ENCODE measurements around the gene PLIN3. TPM values are rescaled to one million over a fixed set of nuclear protein-coding genes. Genes with fewer than 3 reads are reported as not detected.
A peak's percentile ranks its signal among the peaks of the same experiment; 100 is the strongest.
"Not testable (repeated sequence)": the region's sequence is repeated elsewhere in the genome, so short reads cannot be mapped to it uniquely, and the experiment has no call there.

Gene PLIN3, protein sequence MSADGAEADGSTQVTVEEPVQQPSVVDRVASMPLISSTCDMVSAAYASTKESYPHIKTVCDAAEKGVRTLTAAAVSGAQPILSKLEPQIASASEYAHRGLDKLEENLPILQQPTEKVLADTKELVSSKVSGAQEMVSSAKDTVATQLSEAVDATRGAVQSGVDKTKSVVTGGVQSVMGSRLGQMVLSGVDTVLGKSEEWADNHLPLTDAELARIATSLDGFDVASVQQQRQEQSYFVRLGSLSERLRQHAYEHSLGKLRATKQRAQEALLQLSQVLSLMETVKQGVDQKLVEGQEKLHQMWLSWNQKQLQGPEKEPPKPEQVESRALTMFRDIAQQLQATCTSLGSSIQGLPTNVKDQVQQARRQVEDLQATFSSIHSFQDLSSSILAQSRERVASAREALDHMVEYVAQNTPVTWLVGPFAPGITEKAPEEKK
- polyA plus RNA-seq (2013, experiment 1 of 2; ENCODE audit: insufficient read length) = 189 TPM
- 178 TPM for polyA plus RNA-seq (2013, experiment 2 of 2; ENCODE audit: insufficient read length)

DNA sequence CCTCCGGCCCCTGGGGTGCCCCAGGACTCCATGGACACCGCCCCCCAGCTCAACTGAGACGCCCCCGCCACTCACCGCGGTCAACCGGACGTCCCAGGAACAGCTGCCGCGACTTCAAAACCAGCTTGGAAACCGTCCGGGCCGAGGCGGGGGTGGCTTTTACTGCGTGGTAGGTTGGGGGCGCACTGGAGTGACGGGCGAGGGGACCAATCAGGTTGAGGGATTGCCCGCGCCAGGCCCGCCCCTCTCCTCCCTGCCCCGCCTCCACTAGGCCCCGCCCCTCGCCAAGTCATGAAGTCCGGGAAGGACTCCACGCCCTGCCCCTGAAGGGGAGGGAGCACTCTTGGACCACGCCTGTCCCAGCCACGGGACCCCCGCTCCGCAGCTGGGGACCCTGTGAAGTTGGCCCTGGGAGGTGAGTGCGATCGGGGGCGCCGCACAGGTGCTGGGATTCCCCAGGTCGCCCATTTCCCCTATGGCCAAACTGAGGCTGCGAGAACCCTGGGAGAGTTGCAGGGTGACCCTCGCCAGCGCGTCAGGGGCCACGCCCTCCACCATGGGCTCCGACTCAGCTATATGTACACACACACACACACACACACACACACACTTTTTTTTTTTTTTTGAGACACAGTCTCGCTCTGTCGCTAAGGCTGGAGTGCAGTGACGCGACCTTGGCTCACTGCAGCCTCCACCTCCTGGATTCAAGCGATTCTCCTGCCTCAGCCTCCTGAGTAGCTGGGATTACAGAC lies at the start of gene PLIN3:
Gene PLIN3 (minus strand): TSS at position 134 of the 752 bp plus-strand sequence. CDS start 6,273 bp downstream, outside the sequence.
- DNase-seq = peak; percentile 96

DNA sequence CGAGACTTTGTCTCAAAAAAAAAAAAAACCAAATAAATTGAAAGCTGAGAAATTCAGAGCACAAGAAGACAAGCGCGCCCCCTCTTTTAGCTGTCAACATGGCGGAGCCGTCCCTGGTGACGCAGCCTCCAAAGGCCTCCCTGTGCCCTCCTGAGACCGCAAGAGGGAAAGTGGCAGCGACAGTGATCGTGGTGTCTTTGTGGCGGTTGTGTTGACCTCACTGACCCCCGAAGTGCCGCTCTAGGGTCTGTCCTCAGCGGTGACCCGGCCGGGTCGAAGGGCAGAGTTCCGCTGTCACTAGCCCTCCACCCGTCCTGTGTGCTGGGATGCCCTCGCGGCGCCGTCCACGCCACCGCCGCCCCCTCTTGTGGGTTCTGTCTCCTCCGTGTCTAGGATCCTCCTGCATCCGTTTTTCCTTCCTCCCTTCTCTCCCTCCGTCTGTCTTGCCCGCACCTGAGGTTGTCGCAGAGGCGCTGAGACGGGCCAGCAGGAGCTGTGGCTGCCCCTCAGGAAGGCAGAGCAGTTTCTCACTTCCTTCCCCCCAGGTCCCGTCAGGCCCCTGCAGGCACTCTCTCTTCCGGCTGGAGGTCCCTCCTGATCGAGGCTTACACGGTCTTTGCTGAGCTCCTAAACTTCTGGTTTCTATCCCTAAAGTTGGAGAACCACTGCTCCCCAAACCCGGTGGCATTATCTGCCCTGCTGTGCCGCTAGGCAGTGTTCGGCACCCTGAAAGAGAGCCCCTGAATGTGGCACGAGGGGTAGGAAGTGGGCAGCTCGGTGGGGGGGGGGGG lies 49.0 kb upstream of the PLIN3 start:
- DNase-seq = no peak

DNA sequence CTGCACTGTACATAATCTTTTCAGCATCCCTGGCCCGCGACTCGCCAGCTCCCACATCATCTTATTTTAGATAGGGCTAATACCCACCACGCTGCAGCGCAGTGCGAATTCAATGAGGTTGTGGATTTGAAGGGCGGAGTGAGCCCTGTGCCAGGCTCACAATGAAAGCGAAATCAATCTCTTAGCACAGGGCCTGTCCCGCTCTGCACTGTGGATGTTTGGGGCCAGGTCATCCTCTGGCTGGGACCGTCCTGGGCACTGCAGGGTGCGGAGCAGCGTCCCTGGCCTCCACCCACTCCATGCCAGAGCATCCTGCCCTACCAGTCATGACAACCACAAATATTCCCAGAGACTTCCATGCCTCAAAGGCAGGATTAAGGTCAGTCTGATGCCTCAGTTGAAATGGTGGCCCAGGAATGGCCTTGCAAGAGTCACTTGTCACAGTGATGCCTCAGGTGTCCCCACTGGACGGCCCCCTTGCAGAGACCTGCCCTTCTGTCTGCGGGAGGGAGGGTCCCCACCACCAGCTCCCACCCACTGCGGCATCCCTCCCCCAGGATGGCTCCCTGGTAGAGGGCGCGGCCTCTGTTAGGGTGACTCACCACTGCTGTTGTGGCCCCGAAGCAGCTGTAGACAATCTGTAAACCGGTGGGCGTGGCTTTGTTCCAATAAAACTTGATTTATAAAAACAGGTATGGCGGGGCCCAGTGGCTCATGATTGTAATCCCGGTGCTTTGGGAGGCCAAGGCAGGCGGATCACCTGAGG lies 47.5 kb upstream of the PLIN3 start:
- peak; percentile 78 for DNase-seq

DNA sequence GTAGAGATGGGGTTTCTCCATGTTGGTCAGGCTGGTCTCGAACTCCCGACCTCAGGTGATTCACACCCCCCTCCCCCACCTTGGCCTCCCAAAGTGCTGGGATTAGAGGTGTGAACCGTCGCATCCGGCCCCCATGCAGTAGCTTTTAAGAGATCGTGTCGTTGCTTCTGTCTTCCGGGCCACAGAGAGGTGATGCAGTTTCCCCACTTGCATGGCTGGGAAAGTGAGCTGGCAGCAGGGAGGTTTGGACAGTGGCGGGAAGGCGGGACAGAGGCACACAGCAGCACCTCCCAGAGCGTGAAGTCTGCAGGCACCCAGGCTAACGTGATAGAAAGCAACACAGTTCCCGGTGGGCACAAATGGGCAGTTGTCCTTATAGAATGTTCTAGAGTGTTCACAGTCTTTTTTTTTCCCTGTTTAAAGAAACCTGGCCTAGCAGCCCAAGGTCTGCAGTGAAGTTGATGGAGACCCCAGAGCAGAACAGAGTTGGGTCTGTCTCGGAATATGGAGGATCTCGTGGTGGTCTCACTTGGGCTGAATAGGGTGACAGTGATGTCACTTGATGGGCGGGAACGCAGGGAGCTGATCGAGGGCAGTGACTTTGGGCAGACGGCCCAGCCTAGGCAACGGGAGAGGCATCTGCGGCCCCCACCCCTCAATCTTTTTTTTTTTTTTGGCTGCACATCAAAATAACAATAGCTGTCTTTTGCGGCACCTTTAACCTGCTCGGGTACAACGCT lies 46.7 kb upstream of the PLIN3 start:
- peak; percentile 23 for DNase-seq

DNA sequence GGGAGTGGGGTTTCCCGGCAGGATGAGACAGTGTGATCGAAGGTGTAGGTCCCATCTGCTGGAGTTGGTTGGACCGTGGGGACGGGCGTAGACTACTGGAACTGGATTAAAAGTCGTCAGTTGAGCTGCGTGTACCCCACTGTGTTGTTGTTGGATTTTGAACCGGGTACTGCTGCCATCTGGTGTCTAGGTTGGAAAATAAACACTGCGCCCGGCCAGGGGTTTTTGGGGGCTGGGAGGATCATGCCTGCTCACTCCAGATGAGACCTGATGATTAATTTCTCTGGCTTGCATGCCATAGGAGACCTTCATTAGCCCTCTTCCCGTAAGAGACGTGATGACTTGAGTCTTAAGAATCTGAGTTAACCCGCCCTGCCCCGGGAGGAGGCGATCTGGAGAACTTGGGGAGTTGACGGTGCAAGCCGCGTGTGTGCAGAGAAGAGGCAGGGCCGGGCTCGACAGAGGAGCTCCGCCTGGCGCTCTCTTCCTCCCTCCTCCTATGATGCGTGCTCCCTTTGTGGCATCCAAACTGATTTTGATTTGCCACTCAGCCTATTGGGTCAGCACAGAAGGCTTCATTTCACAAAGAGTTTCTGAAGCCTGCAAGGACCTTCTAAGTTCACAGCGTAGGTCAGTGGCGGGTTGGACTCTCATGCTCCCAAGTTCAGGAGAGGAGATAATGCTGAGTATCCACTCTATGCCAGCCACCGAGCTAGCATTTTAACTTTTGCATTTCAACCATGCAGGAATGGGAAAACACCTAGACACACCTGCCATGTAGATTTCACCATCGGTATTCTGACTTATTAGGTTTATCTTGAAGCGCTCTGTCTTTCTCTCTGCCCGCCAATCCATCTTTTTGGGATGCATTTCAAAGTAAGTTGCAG lies 44.6 kb upstream of the PLIN3 start:
- DNase-seq = peak; percentile 100

DNA sequence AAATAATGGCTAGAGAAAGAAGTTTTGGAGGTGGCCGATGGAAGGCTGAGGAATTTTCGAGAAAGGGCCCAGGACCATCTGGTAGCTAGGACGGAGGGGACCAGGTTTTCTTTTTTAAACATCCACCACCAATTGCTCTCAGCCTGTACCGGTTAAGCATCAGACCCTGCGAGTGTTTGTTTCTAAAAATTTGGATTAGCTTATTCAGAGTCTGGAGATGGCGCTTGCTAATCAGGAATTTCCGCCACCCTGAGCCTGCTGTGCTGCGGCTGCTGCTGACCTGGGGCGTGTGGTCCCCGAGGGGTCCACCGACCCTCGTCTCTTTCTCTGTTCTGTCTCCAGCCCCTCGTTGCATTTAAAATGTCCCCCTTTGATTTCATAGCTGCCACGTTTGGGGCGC lies 43.8 kb upstream of the PLIN3 start:
- no peak for DNase-seq

DNA sequence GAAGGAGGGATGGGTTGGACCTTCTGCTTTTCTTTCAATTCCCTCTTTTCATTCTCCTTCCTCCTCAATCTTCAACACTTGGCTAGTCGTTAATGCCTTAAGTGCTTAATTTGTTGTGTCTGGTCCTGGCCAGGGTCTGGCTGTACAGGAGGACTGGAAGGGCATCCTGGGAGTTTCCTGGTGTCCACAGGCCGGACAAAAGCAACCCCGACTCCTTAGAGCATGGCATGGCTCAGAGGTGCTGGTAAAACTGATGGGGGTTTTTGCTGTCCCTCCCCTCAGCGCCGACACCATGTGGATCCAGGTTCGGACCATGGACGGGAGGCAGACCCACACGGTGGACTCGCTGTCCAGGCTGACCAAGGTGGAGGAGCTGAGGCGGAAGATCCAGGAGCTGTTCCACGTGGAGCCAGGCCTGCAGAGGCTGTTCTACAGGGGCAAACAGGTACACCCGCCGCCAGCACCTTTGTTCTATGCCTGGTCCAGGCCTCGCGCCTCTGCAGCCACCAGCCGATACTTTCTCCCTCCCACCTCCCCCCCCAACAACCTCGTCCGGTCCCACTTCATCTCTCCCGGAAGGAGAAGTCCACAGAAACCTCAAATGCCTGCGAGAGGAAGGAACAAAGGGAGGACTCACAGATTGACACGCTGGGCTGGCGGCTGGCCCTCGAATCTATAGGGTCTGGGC lies 43.3 kb upstream of the PLIN3 start:
- DNase-seq = peak; percentile 85

DNA sequence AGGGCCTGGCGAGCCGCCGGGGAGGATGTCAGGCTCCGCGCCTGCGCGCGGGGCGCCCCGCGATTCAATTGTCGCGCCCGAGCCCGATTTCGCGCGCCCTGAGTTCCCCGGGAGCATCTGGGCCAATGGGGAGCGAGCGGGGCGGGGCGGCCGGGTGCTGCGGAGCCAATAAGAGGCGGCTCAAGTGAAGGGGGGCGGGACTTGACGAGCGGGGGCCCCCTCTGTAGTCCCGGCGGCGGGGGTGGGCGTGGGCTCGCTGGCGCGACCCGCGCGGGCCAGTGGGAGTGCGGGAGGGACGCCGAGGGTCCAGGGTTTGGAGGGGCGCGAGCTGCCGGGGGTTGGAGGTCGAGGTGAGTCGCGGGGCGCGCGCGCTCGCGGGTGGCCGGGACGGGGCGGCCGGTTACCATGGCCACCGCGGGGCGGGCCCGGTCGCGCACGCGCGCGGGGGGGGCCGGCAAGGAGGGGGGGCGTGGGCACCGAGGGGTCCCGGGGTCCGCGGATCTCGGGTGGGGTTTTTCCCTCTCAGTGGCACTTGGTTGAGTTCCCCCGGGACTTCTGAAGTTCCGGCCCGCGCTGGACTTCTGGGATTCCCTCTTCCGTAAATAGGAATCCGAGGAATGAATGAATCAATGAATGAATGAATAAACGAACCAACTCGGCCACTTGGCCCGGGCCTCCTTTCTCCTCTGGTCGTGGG lies 42.6 kb upstream of the PLIN3 start:
- peak; percentile 94 for DNase-seq

DNA sequence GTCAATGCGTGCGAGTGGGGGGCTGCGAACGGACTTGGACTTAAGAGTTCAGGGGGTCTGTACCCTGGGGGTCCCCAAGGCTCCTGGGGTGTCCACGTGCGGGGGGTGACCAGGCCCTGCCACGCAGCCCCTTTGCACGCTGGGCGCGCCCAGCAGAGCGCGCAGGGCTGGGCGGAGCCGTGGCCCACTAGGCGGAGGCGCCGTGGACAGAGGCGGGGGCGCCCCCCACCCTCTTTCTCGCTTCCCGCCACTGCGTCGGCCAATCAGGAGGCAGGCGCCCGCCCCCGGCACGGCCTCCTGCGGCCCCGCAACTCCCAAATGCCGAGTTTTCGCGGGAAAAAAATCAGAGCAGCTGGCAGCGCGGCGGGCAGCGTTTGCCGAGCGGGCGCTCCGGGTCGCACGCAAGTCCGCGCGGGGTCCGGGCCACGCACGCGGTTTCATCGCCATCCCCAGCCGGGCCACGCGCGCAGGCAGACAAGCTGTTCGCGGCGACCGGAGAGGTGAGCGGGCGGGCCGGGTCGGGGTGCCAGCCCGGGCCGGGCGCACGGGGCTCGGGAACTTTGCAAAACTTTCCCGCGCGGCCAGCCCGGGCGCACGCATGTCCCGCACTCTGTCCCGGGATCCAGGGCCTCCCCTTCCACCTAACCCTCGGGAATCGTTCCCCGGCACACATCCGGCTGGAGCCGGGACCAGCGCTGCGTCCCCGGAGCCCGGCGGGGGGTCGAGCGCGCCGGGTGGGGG lies 41.9 kb upstream of the PLIN3 start, which contains the start of gene UHRF1:
Gene UHRF1 (plus strand): TSS at position 346 of the 741 bp plus-strand sequence. CDS start 1,385 bp downstream, outside the sequence.
- DNase-seq = peak; percentile 62

DNA sequence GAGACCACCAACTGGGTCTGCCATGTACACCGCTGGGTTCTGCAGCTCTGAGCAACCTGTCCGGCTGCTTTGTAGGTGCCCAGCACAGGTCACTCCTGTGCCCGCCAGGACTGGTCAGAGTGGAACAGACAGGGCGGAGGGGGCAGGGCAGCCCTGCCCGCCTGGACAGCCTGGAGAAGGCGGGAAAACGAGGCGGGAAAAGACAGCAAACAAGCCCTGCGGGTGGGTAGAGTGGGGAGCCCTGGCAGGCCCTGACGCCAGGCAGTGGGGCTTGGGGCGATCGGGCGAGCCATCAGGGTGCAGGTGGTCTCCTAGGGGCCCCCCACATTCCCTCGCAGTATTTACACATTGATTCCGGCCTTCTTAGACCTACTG lies 41.3 kb upstream of the PLIN3 start:
- DNase-seq = no peak

DNA sequence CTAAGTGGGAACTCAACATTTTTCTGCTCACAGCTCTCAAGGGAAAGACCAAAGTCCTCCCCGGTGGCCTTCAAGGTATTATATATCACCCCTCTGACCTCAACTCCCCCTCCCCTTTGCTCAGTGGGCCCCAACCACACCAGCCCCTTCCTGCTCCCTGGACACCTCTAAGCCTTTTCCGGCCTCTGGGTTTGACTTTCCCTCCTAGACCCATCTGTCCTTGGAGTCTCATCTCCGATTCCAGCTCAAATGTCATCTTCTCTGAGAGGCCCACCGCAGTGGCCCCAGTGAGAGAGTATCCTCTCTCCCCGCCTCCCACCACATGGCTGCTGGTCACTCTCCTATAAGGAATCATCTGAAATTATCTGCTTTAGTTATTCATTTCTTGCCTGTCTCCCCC lies 40.9 kb upstream of the PLIN3 start:
- no peak for DNase-seq

DNA sequence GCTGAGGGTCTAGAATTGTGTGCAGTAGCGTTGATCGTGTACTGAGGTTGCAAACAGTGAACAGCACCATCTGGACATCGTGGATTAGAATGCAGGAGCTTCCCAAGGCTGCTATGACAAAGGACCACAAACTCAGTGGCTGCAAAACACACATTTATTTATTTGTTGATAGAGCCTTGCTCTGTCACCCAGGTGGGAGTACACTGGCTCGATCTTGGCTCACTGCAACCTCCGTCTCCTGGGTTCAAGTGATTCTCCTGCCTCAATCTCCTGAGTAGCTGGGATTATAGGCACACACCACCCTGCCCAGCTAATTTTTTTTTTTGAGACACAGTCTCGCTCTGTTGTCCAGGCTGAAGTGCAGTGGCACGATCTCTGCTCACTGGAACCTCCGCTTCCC lies 39.5 kb upstream of the PLIN3 start:
- no peak for DNase-seq

DNA sequence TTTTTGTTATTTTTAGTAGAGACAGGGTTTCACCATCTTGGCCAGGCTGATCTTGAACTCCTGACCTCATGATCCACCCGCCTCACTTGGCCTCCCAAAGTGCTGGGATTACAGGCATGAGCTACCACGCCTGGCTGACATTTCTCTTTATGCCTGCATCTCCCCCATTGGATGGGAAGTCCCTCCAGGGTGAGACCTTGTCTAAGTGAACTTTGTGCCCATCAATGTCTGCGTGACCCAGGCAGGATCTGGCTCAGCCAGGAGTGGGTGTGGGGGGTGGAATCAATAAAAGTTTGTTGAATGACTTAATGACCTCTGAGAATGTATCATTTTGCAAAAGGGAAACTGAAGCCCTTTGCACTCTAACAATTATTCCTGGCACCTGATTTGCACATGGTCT lies 37.0 kb upstream of the PLIN3 start:
- DNase-seq = no peak

DNA sequence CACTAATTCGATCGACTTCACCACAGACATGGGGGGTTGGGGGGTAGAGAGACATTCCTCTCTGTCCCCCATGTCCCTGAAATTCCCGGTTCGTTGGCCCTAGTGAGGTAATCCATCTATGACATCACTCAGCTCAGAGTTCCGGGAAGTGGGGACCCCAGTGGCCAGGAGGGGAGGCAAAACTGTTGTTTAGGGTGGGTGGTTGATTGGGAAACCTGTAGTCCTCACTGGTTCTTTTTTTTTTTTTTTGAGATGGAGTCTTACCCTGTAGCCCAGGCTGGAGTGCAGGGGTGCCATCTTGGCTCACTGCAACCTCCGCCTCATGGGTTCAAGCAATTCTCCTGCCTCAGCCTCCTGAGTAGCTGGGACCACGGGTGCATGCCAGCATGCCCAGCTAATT lies 35.3 kb upstream of the PLIN3 start, which contains the start of gene ARRDC5:
Gene ARRDC5 (minus strand): TSS at position 101 of the 400 bp plus-strand sequence. CDS start 71 bp downstream, at position 30.
- no peak for DNase-seq

DNA sequence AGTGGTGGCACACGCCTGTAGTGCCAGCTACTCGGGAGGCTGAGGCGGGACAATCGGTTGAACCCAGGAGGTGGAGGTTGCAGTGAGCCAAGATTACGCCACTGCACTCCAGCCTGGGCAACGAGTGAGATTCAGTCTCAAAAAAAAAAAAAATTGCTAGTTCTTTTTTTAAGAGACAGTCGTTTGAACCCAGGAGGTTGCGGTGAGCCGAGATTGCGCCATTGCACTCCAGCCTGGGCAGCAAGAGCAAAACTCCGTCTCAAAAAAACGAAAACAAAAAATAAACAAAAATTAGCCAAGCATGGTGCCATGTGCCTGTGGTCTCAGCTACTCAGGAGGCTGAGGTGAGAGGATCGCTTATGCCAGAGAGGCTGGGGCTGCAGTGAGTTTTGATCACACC lies 33.4 kb upstream of the PLIN3 start:
- not testable (repeated sequence) for DNase-seq

DNA sequence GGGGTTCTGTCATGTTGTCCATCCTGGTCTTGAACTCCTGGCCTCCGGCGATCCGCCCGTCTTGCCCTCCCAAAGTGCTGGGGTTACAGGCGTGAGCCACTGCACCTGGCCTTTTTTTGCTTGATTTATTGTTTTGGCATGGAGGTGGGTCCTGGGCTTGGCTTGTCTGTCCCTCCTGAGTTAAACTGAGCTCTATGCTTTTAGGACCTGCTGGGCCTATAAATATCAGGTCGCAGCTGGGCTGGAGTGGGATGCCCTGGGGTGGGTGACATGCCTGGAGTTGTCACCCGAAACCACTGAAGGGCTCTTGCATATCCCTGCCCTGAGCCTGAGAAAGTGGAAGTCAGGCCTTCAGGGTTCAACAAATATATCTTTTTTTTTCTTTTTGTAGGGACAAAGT lies 29.7 kb upstream of the PLIN3 start:
- DNase-seq = no peak

DNA sequence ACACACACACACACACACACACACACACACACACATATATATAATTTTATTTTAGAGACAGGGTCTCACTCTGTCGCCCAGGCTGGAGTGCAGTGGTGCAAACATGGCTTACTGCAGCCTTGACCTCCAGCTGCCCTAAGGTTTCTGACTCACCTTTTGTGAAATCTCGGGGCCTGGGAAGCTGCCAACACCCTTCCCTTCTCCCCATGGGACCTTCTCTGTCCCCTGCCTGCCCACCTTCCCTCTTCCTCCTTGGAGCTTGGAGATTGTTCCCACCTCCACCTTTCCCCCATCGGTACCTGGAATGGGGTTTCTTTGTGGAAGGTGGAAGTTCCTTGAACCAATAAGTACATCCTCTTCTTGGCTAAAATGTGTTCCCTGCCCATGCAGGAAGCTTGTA lies 28.9 kb upstream of the PLIN3 start:
- peak; percentile 14 for DNase-seq

DNA sequence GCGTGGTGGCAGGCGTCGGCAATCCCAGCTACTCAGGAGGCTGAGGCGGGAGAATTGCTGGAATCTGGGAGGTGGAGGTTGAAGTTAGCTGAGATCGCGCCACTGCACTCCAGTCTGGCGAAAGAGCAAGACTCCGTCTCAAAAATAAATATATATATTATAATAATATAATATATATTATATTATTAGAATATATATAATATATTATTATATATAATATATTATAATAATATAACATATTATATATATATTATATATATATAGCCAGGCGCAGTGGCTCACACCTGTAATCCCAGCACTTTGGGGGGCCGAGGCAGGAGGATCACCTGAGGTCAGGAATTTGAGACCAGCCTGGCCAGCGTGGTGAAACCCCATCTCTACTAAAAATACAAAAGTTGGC lies 25.5 kb upstream of the PLIN3 start:
- not testable (repeated sequence) for DNase-seq

Measured in fibroblast of skin of scalp (primary cell).